Adipose tissue (tissue), 3 donors: ENCODE results near the gene DAAM2. TPM values are rescaled to one million over a fixed set of nuclear protein-coding genes. Genes with fewer than 3 reads are reported as not detected.

Experiments used
- H3K27ac ChIP-seq: one replicate; pipeline ENCODE4 v1.5.1; 2013; ENCODE audit warnings: low read depth, low read length
- WGBS, 3 donors: extraction: QIAGEN DNeasy Blood & Tissue Kit; methylation state at CpG; one replicate each; pipeline ENCODE4 v1.1.7; 2013; 5-methylcytosine and 5-hydroxymethylcytosine counted together
- polyA plus RNA-seq, 3 donors: library from polyadenylated mRNA; stranded (reverse); fragments of 200-250 nt; gene quantifications; one replicate each; pipeline ENCODE4 v1.2.3, GENCODE V29; 2013
- donor health status: healthy with polysubstance abuse.
- donor health status: Bipolar disorder and iron deficiency.
- donor health status: healthy.

Gene DAAM2
- polyA plus RNA-seq, 3 donors = 6.4 to 51.6 (median 16.7) TPM

DNA sequence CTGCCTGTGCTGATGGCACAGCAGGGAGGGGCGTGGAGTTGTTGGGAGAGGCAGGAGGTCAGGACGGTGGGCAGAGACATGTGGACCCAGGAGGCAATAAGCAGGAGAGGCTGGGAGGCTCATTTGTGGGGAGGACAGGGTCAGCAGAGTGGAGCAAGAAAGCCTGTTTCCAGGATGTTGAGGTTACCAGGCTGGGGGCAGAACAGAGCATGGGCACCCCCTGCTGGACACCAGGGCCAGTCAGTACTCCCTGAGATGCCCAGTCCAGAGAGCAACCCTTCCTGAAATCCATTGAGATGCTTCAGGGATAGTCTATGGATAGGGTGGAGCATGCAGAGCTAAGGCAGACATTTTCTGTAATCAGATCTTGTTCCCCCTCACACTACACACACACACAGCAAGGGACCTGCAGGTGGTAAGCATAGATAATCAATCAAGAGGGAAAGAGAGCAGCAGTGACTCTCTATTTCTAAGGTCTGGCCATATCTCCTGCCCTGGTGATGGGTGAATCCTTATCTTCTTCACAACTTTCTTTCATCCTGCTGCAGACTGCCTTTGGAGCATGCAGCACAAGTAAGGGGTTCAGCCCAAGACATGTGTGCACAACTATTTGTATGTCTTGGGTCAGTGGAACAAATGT, 100.4 kb downstream of the DAAM2 start:
- no peak overlapping the region for H3K27ac ChIP-seq

DNA sequence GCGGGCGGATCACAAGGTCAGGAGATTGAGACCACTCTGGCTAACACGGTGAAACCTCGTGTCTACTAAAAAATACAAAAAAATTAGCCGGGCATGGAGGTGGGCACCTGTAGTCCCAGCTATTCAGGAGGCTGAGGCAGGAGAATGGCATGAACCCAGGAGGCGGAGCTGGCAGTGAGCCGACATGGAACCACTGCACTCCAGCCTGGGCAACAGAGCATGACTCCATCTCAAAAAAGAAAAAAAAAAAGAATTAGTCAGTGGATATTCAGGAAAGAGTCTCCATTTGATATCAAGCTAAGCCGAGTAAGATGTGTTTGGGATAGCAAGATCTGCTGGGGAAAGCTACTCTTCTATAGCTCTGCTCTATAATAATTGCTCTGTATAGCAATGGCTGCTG, 101.1 kb downstream of the DAAM2 start:
- 81 to 87% (median 84%) methylated on average over 8 of the region's 8 CpGs for WGBS, 3 donors
- no peak overlapping the region for H3K27ac ChIP-seq

More for the DNA sequence above, 100.4 kb downstream of the DAAM2 start:
- 52 to 60% (median 56%) methylated on average over 2 of the region's 2 CpGs for WGBS, 3 donors

DNA sequence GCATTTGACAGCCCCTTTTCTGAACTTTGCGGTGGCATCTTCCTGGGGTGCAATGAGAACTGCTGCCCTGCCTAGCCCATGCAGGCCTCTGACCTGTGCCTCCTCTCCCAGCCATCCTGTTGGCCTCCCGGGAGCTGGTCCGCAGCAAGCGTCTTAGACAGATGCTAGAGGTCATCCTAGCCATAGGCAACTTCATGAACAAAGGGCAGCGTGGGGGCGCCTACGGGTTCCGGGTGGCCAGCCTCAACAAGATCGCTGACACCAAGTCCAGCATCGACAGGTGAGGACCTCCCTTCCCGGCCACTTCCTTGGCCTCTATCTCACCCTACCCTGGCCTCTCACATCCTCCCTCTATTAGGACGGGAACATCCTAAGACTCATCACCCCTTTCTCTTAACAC, 104.5 kb downstream of the DAAM2 start:
- WGBS, 3 donors = 89 to 95% (median 91%) methylated on average over 12 of the region's 12 CpGs
- H3K27ac ChIP-seq = no peak overlapping the region

DNA sequence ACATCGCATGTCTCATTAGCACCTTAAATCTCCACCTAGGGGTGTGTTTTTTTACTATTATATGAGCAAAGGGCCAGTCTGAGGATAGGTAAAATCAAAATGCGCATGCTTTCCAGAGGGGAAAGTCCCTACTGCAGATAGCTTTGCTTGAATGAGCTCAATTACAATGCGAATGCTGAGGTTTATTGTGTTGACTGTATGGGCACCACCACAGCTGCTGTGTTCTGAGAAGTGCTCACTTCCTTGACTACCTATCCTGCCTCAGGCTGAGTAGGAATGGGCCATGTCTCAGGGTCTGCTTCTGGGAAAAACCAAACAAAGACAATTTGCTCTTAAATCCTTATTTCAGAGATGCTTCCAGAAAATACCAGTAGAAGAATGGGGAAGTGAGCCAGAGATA, 105.5 kb downstream of the DAAM2 start:
- H3K27ac ChIP-seq = no peak overlapping the region
- 86 to 92% (median 87%) methylated on average over 3 of the region's 3 CpGs for WGBS, 3 donors

DNA sequence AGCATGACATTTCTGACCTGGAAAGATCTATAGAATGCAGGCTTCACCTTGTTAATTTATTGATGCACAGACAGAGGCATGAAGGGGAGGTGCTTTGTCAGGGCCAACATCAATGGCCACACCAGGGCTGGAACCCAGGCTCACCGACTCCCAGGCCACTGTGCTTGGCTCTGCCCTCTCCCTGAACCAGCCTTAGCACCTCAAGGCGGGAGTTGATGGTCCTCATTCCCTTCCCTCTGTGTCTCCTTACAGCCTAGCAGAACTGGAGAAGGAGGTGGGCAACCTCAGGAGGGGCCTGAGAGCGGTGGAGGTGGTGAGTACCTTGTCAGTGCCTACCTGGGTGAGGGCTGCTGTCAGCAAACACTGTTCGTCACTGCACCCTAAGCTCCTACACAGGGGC, 106.4 kb downstream of the DAAM2 start:
- no peak overlapping the region for H3K27ac ChIP-seq
- 93 to 97% (median 95%) methylated on average over 4 of the region's 4 CpGs for WGBS, 3 donors

DNA sequence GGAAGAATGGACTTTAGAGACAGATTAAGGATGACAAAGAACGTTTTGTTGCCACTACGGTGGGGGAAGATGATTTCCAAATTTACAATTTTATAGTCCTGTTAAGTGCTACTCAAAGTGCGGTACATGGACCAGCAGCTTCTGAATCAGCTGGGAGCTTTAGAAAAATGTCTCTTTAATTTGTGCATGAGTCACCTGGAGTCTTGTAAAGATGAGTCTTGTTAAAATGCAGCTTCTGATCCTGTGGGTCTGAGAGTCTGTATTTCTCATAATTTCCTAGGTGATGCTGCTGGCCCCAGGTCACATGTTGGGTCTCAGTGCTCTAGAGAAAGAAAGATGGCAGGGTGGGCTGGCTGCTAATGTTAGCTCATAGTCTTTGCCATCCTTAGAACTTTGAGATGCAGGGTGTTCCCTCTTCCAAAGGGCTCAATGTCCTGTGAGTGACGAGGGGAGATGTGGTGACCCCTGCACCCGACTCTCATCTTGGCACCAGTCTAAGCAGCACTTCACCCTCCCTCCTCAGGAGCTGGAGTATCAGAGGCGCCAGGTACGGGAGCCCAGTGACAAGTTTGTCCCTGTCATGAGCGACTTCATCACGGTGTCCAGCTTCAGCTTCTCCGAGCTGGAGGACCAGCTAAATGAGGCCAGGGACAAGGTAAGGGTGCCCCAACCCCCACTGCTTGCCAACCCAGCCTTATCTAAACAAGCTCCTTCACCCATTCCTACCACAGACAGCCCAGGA, 107.5 kb downstream of the DAAM2 start:
- 86 to 91% (median 89%) methylated on average over 10 of the region's 10 CpGs for WGBS, 3 donors
- no peak overlapping the region for H3K27ac ChIP-seq

DNA sequence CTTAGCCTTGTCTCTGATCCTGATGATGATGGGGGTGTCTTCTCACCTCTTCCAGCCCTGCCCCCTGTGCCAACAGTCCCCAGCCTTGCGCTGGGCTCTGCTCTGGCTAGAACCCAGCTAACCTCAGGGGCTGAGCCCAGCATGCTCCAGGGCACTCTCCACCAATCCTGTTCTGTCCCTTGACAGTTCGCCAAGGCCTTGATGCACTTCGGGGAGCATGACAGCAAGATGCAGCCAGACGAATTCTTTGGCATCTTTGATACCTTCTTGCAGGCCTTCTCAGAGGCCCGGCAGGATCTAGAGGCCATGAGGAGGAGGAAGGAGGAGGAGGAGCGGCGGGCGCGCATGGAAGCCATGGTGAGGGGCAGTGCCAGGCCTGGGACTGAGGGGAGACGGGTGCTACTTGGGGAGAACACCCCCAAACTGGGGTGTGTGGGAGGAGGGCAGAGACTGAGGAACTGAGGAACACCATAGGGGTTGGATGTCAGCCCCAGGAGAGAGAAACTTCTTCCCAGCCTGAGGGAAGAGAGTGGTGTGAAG, 109.0 kb downstream of the DAAM2 start:
- no peak overlapping the region for H3K27ac ChIP-seq

DNA sequence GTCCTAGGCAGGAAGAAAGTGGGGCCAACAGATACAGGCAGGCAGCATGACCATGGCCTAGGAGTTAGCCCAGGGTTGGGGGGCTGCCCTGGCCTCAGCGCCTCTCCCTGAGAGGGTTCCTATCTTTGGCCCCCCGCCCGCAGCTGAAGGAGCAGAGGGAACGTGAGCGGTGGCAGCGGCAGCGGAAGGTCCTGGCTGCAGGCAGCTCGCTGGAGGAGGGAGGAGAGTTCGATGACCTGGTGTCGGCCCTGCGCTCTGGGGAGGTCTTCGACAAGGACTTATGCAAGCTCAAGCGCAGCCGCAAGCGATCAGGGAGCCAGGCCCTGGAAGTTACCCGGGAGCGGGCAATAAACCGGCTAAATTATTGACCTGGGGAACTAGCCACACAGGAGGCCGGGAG, 109.5 kb downstream of the DAAM2 start:
- WGBS, 3 donors = 74 to 91% (median 87%) methylated on average over 19 of the region's 19 CpGs
- H3K27ac ChIP-seq = no peak overlapping the region

More for the DNA sequence above, 109.0 kb downstream of the DAAM2 start:
- 86 to 89% (median 87%) methylated on average over 10 of the region's 10 CpGs for WGBS, 3 donors

DNA sequence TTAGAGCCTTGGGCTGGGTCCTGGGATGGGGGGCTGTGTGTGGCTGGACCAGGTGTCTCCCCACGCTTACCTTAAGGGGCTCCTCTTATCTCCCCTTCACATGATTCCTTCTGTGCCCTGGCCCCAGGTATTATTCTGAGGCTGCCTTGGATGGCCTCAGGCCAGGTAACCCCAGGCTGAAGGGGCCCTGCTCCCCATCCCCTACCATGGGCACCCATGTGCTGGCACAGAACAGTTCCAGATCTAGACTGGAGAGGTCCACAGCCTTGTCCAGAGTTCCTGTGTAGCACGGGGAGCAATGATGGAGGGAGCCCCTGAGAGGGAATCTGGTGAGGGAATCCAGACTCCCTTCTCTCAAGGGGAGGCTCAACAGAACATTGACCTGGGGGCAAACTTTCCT, 110.0 kb downstream of the DAAM2 start:
- H3K27ac ChIP-seq = no peak overlapping the region
- 89 to 98% (median 92%) methylated on average over 2 of the region's 2 CpGs for WGBS, 3 donors

DNA sequence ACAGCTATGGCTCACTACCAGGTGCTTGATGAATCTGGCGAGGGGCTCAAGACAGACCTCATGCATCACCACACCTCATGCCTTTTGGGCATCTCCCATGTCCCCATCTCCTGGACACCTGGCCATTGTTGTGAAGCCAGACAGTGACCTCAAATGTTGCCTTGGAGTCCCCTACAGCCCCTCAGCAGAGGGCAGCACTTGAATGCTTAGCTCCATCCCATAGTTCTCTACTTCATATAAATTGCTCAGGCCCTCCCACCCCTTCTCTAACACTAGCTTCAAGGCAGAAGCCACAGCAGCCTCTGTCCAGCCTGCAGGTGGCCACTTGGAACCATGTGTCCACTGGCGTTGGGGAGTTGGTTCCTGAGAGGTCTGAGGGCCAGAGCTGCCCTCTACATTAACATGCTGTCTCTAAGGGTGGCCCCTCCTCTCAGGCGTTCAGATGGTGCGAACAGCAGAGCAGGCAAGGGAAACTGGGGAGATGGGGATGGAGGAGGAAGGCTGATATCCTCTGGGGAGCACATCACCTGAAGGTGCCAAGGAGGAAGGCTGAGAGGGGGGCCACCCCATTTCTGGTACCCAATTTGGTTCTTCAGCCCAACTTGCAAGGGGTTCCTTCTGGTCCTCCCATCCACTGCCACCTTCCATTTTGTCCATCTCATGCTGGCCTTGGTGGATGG, 110.8 kb downstream of the DAAM2 start:
- 89 to 93% (median 90%) methylated on average over 4 of the region's 4 CpGs for WGBS, 3 donors
- no peak overlapping the region for H3K27ac ChIP-seq

DNA sequence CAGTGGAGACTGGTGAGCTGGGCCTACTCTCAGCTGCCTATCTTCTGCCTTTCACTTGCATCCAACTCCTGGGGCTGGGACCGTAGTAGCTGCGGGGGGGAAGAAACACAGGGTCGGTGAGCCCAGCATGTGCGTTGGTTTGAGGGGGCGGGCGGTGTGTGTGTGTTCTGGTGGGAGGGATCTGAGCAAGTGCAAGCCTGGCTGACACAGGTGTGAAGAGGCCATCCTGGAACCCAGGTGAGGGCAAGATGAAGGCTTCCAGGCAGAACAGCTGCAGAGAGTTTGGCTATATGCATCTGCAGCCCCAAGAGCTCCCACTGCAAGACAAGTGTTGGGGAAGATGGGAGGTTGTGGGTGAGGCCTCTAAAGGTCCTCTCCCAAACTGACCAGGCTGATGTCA, 111.5 kb downstream of the DAAM2 start:
- 93 to 95% (median 95%) methylated on average over 6 of the region's 6 CpGs for WGBS, 3 donors
- H3K27ac ChIP-seq = no peak overlapping the region

DNA sequence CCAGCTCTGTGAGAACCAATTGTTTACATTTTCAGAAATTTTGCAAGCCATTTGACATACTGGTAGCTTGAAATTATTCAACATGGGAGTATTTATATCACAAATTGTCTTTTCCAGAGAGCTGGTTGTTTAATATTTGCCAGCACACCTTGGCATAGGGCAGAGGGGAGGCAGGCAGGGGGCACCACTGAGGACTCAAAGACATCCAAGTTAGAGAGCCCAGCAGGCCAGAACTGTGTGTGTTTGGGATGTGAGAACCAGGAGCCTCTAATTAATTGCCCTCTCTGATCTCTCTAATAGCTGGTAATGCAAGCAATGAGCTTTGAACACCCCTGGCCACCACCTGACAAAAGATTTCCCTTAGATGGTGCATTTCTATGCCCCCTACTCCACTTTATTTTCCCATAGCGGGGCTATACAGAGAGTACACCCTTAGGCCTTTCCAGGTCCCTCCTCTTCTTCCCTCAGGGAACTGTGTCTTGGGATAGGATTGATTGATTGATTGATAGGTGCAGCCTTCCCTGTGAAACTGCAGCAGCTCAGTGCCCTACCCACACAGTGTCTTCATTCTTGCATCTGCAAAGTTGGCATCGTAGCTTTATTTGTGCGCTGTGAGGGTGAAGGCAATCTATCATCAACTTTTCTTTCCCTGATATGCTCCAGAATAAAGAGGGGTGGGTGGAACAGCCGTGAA, 112.9 kb downstream of the DAAM2 start:
- no peak overlapping the region for H3K27ac ChIP-seq
- WGBS, 3 donors = 54 to 75% (median 74%) methylated on average over 4 of the region's 4 CpGs

DNA sequence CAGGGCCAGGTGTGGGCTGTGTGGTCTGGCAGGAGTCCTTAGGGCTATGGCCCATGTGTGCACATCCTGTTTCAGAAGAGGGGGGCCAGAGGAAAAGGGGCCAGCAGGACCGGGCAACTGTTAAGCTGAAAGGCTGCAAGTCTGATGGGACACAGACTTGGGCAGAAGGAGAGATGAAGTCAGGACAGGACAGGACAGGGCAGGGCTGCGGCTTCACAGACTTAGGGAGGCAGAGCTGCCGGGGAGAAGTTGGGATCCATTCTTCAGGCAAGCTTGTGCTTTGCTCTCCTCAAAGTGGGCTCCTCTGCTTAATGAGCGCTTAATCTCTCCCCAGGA, 113.4 kb downstream of the DAAM2 start:
- 79 to 85% (median 84%) methylated on average over 4 of the region's 4 CpGs for WGBS, 3 donors
- no peak overlapping the region for H3K27ac ChIP-seq

DNA sequence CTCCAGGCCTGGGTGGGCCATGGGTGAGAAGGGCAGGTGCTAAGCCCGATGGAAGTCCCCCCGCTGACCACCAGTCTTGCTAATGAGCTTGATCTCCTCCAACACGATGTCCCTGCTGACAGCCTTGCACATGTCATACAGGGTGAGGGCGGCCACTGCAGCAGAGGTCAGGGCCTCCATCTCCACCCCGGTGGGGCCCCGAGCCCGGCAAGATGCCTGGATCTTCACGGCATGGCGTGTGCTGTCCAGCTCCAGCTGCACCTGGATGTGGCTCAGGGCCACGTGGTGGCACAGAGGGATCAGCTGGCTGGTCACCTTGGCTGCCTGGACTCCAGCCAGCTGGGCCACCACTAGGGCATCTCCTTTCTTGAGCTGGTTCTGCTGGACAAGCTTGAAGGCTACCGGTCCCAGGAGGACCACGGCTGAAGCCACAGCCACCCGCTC, 114.2 kb downstream of the DAAM2 start:
- 62 to 86% (median 84%) methylated on average over 13 of the region's 13 CpGs for WGBS, 3 donors
- H3K27ac ChIP-seq = no peak overlapping the region

DNA sequence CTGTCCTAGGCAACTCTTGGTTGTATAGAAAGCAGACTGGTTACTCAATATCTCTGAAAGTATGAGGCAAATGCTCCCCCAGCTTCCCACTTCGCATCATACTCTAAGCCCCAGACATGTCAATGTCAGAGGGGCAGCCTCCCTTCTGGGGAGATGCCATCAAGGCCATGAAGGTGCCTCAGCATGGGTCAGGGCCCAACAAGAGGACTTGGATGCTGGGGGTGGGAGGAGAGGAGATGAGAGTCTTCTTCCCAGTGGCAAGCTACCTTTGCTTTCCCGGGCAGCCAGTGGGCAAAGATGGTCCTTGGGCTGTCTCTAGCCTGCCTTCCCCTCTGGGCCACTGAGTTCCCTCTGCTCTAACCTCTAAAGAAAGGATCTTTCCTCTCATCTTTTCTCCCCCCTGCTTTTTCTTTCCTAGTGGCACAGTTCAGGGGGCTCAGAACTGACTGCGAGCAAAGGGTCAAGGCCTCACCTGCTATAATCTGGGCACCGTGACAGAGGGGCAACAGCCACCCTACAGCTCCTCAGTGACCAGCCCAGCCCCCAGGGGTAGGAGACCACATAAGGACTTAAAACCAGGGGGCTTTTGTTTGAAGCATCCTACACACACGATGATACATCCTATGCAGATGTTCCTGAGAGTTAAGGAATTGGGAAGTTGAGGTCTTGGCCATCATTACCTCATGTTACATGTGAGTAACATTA, 115.8 kb downstream of the DAAM2 start:
- H3K27ac ChIP-seq = no peak overlapping the region
- 88 to 93% (median 93%) methylated on average over 5 of the region's 5 CpGs for WGBS, 3 donors

DNA sequence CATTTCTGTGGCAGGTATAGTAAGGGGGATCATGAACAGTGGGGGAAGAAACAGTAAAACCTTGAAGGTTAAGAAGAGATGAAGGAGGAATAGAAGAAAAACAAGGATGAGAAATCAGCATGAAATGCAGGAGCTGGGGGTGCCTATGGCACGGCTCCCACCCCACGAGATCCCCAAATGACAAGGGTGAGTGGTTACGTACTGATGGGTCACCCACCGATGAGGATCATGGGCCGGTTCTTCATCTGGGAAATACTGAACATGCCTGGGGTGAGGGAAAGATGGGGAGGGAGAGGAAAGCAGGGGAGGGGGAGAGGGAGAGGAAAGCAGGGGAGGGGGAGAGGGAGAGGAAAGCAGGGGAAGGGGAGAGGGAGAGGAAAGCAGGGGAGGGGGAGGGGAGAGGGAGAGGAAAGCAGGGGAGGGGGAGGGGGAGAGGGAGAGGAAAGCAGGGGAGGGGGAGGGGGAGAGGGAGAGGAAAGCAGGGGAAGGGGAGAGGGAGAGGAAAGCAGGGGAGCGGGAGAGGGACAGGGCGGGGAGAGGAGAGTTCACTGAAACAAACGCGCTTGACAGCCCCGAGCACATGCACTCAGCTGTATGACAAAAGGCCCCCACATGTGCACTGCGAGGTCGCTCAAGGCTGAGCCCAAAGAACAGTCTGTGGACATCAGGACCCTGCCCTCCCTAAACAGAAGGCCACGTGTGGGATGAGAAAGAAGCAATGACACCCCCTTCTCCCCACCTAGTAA, 116.8 kb downstream of the DAAM2 start:
- WGBS, 3 donors = 87 to 91% (median 88%) methylated on average over 13 of the region's 13 CpGs
- H3K27ac ChIP-seq = no peak overlapping the region

DNA sequence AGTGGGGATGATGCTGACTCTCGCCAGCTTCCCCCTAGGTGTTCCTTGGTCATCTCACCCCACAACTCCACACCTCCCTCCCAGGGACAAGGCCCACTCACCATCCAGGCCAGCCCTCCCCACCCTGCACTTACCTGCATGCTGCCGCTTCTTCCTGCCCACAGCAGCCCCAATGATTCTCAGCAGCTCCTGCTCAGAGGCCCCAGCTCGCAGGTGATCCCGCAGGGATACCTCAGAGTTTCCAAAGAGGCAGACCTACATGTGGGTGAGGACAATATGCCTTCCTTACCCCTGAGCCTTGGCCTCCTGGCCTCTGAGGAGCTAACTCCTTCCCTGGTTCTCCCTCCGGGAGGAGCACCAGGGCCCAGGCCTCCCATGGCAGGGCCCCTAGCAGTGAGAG, 117.5 kb downstream of the DAAM2 start:
- no peak overlapping the region for H3K27ac ChIP-seq
- WGBS, 3 donors = 94 to 98% (median 97%) methylated on average over 5 of the region's 5 CpGs

DNA sequence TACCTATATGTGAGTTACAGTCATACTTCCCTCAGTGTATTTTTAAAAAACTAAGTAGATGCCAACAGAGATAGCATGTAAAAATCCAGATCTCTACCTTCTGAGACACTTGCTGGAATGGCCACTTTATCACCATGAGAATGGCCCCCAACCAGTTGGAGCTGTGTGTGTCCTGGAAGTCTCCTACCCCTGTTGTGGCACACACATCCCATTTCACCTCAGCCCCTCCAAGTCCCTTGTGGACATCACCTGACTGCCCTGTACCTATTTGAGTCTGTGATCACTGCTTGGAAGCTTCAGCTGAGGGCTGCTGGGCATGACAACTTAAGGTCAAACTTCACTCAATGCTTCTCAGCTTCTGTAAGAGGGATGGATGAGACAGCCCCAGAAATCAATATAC, 118.0 kb downstream of the DAAM2 start:
- H3K27ac ChIP-seq = no peak overlapping the region
